GM21447 (cell line): Measurements from ENCODE around the gene TLK2.
"Not testable (repeated sequence)": the region's sequence is repeated elsewhere in the genome, so short reads cannot be mapped to it uniquely, and the experiment has no call there.

ENCODE experiments used
- ATAC-seq: cut with Tn5 transposase; IDR thresholded peaks from one replicate; pipeline ENCODE4 v1.9.1; 2021; ENCODE audit not compliant: unreplicated experiment

Gene TLK2

GRCh38 chr17:62597920-62598319 is 119.3 kb downstream of the TLK2 start:
- ATAC-seq, result no peak

GRCh38 chr17:62599964-62600657 is 121.5 kb downstream of the TLK2 start:
- no peak for ATAC-seq

- no peak for ATAC-seq
Observed at GRCh38 chr17:62600805-62601204, 122.2 kb downstream of the TLK2 start.

- no peak for ATAC-seq
Observed at GRCh38 chr17:62601471-62601870, 122.8 kb downstream of the TLK2 start.

- ATAC-seq, result not testable (repeated sequence)
Observed at GRCh38 chr17:62603783-62604182, 125.2 kb downstream of the TLK2 start.

- ATAC-seq, result no peak
Observed at GRCh38 chr17:62605588-62605987, 127.0 kb downstream of the TLK2 start.

- ATAC-seq, result peak; percentile 85
Observed at GRCh38 chr17:62611292-62611691, 132.7 kb downstream of the TLK2 start.

- ATAC-seq, result peak; percentile 56
Observed at GRCh38 chr17:62611728-62612127, 133.1 kb downstream of the TLK2 start.

- not testable (repeated sequence) for ATAC-seq
Observed at GRCh38 chr17:62612289-62612688, 133.7 kb downstream of the TLK2 start.

GRCh38 chr17:62613095-62613494 is 134.5 kb downstream of the TLK2 start:
- ATAC-seq, result not testable (repeated sequence)

GRCh38 chr17:62614142-62614541 is 135.5 kb downstream of the TLK2 start:
- no peak for ATAC-seq

- no peak for ATAC-seq
Observed at GRCh38 chr17:62615503-62615902, 136.9 kb downstream of the TLK2 start.

- no peak for ATAC-seq
Observed at GRCh38 chr17:62616993-62617893, 138.6 kb downstream of the TLK2 start.

- ATAC-seq, result no peak
Observed at GRCh38 chr17:62617894-62618472, 139.4 kb downstream of the TLK2 start.

- ATAC-seq, result no peak
Observed at GRCh38 chr17:62618647-62619416, 140.2 kb downstream of the TLK2 start.

GRCh38 chr17:62619417-62620155 is 141.0 kb downstream of the TLK2 start:
- ATAC-seq, result no peak

- no peak for ATAC-seq
Observed at GRCh38 chr17:62621223-62621622, 142.6 kb downstream of the TLK2 start.

- no peak for ATAC-seq
Observed at GRCh38 chr17:62625184-62625869, 146.7 kb downstream of the TLK2 start.

GRCh38 chr17:62625870-62626200 is 147.2 kb downstream of the TLK2 start:
- no peak for ATAC-seq

- ATAC-seq, result no peak
Observed at GRCh38 chr17:62626719-62627218, 148.1 kb downstream of the TLK2 start.
